GM19438 (cell line): Measurements from ENCODE around the gene MYL7.

Experiments used
- ATAC-seq: cut with Tn5 transposase; IDR thresholded peaks from one replicate; pipeline ENCODE4 v1.9.1; 2021; ENCODE audit warnings: low read depth; ENCODE audit not compliant: unreplicated experiment

Gene MYL7

DNA sequence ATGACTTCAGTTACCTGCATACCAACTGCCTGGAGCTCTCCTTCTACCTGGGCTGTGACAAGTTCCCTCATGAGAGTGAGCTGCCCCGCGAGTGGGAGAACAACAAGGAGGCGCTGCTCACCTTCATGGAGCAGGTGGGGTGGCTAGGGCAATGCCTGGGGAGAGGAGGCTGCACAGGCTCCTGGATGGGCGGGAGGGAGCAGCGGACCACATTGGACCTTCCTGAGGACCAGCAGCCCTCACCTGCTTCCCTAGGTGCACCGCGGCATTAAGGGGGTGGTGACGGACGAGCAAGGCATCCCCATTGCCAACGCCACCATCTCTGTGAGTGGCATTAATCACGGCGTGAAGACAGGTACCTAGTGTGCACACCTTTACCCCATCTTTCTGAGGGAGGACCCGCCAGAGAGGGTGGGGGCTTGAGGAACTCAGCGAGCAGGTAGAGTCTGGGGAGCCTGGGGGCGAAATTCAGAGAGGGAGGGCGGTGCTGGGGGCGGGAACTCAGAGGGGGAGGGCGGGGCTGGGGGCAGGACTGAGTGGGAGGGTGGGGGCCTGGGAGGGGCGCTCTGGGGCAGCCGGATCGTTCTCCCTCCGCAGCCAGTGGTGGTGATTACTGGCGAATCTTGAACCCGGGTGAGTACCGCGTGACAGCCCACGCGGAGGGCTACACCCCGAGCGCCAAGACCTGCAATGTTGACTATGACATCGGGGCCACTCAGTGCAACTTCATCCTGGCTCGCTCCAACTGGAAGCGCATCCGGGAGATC is 28.0 kb downstream of the MYL7 start:
- no peak for ATAC-seq

DNA sequence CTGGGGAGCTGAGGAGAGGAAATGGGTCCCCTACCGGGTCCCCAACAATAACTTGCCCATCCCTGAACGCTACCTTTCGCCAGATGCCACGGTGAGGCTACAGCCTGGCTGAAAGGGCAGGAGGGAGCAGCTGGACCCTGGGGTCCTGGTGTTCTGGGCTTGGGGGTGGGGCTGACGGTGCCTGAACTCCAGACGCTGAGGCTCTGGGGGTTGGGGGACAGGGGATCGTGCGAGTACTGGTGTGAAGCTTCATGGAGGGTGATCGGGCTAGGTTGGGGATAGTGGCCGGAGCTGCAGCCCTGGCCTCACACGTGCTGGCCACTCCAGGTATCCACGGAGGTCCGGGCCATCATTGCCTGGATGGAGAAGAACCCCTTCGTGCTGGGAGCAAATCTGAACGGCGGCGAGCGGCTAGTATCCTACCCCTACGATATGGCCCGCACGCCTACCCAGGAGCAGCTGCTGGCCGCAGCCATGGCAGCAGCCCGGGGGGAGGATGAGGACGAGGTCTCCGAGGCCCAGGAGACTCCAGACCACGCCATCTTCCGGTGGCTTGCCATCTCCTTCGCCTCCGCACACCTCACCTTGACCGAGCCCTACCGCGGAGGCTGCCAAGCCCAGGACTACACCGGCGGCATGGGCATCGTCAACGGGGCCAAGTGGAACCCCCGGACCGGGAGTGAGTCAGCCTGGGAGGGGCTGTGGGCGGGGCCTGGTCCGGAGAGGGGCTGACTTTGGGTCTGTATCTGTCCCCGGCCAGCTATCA is 28.7 kb downstream of the MYL7 start:
- no peak for ATAC-seq

DNA sequence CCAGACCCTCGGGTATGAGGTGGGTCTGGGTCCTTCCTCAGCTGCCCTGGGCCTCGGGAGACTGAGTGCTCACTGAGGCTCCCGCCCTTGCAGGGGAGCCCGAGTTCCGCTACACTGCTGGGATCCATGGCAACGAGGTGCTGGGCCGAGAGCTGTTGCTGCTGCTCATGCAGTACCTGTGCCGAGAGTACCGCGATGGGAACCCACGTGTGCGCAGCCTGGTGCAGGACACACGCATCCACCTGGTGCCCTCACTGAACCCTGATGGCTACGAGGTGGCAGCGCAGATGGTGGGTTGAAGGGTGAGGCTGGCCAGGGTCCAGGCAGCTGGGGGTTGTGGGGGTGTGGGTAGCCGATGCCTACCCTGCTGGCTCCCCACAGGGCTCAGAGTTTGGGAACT is 29.4 kb downstream of the MYL7 start:
- ATAC-seq, result no peak

DNA sequence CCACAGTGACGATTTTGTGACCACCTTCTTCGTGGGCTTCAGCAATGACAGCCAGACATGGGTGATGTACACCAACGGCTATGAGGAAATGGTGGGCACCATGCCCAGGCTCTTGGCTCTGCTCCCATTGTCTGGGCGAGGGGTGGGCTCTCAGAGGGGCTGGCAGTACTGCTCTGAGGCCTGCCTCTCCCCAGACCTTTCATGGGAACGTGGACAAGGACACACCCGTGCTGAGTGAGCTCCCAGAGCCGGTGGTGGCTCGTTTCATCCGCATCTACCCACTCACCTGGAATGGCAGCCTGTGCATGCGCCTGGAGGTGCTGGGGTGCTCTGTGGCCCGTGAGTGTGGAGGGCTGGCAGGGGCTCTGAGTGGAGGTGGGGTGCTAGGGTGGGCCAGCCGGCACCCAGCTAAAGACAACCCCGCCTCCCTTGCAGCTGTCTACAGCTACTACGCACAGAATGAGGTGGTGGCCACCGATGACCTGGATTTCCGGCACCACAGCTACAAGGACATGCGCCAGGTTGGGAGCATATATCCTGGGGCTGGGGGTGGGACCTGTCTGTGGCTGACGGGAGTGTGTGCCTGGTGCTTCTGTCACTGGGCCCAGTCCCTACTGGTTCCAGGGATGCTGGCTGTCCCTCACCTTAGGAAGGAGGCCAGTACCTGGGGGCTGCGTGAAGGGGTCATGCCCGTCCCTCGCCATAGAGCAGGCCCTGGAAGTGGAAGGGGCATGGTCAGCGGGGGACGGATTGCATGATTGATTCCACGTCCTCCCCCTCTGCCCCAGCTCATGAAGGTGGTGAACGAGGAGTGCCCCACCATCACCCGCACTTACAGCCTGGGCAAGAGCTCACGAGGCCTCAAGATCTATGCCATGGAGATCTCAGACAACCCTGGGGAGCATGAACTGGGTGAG is 30.2 kb downstream of the MYL7 start:
- no peak for ATAC-seq

DNA sequence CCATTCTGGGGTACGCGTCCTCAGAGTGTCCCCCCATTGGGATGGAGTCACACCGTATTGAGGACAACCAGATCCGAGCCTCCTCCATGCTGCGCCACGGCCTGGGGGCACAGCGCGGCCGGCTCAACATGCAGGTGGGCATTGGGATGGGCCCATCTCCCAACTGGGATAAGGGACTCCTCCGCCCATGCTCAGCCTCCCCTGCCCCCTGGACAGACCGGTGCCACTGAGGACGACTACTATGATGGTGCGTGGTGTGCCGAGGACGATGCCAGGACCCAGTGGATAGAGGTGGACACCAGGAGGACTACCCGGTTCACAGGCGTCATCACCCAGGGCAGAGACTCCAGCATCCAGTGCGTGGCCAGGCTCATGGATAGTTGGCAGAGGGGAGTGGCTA is 31.1 kb downstream of the MYL7 start:
- ATAC-seq, result no peak

DNA sequence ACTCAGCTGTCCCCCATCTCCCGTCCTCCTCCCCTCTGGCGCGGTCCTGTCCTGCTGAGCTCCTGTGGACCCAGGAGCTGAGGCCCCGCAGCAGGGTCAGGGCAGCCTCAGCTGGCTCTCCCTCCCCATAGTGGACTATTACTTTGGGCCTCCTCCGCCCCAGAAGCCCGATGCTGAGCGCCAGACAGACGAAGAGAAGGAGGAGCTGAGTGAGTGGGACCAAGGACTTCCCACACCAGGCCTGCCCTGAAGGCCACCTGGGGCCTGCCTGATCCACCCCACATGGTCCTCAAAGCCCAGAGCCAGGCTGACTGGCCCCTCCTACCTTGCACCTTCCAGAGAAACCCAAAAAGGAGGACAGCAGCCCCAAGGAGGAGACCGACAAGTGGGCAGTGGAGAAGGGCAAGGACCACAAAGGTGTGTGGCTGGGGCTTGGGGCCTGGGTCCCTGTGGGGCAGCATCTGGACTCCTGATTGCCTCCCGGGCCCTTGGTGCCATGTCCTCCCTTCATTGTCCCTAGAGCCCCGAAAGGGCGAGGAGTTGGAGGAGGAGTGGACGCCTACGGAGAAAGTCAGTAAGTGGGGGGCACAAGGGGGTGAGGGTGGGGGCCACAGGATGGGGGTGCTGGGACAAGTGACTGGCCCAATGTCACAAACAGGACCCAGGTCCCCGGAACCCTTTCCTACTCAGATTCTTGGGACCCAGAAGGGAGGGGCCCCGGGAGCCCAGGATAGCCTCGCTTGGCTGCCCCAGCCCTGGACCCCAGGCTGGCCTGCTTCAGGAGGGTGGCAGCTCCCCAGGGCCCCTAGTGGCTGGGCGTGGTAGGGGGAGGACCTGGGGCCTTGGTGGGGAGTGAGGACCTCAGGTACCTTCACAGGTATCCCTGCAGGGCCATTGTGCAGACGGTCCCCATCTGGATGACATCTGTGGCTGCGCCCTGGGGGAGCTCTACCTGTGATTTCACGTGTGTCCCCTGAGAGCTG is 32.1 kb downstream of the MYL7 start:
- ATAC-seq, result no peak

DNA sequence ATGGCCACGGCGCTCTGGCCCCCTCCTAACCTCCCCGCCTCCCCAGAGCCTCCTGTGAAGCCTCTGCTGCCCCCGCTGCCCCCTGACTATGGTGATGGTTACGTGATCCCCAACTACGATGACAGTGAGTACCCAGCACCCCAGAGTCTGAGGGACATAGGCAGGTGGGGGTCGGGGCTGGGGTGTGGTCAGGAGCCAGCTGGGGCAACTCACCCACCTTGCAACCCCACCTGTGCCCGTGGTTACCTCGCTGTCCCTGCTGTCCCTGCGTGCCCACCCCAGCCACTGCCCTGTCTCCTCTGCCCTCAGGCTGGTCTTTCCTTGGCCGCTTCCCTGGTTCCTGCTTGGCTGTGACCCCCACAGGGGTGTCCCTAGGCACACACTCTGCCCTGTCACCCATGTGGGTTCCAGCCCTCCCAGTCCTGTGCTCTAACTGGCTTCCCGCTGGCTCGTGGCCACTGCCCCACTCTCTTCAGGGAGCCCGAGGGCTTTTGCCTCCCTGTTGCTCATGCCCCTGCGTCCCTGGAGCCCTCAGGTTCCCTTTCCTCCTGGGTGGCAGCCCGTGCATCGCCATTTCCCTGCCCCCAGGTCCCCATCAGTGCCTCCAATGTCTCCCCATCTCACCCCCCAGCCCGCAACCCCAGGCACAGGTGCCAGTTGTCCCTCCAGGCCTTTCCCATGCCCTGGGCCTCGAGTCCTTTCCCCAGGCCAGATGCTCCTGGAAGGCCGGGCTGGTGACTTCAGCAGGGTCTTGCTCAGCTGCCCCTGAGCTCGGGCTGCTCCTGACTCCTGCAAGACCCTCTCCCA is 33.0 kb downstream of the MYL7 start:
- ATAC-seq, result no peak

DNA sequence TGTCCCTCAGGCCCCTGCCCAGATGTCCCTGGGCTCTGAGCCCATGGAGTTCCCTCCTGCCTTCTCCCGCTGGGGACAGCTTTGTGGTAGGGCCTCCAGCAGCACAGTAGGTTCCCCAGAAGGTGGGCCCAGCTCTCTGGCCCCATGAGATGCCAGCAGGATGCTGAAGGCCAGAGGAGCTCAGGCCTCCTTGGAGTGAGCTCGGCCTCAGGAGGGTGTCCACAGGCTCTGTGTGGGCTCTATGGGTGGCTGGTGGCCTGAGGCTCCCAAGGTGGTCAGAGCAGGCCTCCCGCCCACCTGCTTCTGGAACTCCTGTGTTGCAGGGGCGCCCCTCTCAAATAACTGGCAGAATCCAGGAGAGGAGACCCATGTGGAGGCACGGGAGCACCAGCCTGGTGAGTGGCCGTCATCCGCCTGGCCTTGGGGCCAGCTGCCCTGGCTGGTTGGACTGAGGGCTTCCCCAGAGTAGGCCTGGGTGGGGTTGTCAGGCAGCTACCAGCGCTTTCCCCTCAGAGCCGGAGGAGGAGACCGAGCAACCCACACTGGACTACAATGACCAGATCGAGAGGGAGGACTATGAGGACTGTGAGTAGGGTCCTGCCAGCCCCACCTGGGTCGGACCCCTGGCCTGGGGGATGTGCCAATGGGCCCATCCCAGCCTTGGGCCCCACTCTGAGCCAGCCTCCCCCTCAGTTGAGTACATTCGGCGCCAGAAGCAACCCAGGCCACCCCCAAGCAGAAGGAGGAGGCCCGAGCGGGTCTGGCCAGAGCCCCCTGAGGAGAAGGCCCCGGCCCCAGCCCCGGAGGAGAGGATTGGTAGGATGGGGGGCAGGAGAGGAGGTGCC is 33.8 kb downstream of the MYL7 start:
- no peak for ATAC-seq

DNA sequence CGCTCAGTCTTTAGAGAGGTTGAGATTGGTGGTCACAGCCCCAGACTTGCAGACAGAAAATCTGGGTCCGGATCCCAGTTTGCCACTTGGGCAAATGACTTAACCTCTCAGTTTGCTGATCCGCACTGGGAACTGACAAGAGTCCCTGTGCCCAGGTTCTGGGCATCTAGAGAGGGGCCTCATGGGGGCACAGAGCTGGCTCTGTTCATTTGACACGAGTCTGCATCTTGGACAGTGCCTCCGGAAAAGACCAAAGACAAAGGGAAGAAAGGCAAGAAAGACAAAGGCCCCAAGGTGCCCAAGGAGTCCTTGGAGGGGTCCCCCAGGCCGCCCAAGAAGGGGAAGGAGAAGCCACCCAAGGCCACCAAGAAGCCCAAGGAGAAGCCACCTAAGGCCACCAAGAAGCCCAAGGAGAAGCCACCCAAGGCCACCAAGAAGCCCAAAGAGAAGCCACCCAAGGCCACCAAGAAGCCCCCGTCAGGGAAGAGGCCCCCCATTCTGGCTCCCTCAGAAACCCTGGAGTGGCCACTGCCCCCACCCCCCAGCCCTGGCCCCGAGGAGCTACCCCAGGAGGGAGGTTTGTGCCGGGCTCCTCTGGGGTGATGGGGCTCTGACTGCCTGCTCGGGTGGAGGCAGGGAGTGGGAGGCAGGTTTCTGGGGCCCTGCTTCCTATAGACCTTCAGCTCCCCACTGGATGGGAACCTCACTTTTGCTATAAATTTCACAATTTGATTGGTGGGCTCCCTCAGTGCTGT is 34.6 kb downstream of the MYL7 start:
- ATAC-seq, result no peak

DNA sequence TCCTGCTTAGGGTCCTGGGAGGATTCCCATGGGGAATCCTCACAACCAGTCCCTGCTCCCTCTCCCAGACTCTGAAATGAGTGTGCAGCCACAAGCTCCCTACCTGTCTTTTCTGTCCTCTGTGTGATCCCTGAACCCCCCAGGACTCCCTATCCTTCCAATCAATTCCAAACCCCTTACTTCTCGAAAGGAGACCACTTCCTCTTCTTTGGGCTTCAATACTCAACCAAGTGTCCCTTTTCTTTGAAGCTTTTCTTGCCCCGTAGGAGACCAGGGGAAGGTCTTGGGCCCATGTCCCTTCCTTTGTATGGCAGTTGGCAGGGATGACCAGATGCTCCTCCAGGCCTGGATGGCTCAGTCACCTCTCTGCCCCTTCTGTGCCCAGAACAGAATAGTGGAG is 35.3 kb downstream of the MYL7 start:
- no peak for ATAC-seq

DNA sequence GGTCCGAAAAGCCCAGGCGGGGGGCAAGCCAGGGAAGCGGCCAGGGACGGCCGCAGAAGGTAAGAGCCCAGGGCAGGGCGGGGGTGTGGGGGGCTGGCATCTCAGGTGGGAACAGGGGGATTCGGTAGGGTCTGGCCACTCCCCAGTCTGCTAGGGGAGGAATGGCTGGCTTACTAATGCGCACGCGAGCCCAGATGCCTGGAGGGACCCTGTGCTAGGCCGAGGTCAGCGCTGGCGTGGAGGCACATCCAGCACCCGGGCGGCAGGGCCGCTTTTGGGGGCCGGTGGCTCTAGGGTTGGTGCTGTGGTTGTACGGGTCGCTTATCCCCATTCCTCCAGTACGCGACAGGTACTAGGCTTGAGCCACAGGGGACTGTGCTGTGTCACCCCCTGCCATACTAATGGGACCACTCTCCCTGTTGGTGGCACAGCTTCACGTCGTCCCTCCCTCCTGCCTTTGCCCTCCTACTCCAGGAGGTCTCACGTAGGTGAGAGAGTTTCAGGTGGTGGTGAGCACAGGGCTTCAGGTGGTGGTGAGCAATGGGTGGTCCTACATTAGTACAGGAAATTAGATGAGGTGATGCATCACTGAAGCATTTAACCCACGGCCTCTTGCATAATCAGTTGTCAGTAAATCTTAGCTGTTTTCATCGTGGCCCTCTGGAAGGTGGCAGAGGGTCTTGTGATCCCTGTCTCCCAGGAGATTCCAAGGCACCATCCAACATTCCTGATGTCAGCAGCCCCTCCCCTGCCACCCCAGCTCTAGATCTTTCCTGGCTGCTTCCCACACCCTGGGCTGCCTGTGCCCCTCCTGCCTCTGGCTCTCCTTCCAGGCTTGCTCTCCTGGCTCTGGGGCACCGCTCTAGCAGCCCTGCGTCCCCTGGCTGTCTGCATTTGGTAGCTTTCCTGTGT is 36.0 kb downstream of the MYL7 start:
- ATAC-seq, result no peak

DNA sequence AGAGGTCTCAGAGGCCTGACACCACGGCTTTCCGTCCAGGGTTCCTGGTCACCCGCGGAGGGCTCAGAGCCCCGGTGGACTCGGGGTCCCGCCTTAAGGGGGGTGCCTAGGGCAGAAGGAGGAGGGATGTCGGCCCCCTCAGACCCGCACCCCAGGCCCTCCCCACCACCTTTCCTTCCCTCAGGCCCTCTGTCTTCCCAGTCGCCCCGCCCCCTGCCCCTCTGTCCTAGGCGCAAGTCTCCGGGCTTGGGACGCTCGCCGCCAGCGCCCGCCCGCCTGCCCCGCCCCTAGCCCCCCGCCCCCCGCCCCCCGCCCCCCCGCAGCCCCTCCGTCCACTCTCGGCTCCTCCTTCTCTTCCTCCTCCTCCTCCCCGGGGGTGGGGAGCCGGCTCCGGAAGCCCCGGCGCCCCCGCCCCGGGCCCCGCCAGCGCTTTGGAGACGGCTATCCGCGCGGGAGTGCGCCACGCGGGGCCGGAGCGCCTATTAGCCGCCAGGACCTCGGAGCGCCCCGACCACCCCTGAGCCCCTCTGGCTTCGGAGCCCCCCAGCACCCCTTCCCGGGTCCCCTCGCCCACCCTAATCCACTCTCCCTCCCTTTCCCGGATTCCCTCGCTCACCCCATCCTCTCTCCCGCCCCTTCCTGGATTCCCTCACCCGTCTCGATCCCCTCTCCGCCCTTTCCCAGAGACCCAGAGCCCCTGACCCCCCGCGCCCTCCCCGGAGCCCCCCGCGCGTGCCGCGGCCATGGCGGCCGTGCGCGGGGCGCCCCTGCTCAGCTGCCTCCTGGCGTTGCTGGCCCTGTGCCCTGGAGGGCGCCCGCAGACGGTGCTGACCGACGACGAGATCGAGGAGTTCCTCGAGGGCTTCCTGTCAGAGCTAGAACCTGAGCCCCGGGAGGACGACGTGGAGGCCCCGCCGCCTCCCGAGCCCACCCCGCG is 36.9 kb downstream of the MYL7 start, which contains the start of gene AEBP1:
AEBP1 (plus strand) TSS at position 423 of the 937 bp plus-strand sequence; CDS start at position 744, 321 bp downstream.
- no peak for ATAC-seq

DNA sequence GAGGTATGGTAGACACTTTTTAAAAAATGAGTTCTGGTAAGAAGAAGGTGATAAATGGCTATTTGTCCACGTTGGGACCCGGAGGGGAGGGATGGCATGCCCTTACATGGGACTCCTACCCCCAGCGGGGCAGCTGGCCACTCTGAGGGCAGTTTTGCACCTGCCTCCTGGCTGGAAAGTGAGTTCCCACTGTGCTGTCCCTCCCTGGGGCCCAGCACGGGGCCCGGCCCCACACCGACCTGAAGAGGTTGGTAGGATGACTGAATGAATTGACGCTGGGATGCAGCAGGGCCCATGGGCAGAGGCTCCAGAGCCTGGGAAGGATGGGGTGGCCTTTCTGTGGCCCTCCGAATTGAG is 37.6 kb downstream of the MYL7 start:
- no peak for ATAC-seq

DNA sequence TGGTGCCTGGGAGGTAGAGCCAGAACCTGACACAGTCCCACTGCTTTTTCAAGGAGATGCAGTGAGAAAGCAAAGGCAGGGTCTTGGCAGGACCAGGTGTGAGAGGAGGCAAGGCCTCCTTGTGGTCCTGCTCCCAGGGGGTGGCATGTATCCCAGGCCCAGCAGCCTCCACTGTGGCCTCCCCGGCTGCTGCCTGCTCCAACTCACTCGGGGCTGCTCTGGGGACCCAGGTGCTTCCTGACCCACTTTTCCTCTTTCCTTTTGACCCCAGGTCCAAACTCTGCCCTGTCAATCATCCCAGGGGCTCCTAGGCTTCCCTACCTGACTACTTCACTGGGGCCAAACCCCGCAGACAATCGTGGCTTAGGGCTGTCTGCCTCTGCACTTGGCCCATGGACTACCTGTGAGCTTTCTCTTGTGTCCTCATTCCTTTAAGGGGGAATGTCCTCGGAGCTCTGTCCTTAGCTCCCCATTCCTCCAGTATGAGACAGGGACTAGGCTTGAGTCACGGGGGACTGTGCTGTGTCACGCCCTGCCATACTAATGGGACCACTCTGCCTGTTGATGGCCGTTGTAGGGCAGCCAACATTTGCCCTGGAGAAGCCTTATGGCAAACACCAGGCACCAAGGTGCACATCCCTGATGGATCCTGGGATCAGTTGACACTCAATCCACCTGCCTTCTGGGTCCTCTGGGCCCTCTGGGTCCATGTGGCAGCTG is 38.1 kb downstream of the MYL7 start:
- no peak for ATAC-seq
